ENCODE results near the gene PRKG1.

GRCh38 chr10:51488766-51489408 lies 414.6 kb downstream of the PRKG1 start:
- TF ChIP-seq CTCF (conservative IDR thresholded peaks at IDR 0.05; ENCODE audit: low read depth in 2 of 2) (no peak), EZH2 (IDR thresholded peaks at IDR 0.05; ENCODE audit: low read depth, unreplicated experiment) (no peak), JUNB (IDR thresholded peaks at IDR 0.05; ENCODE audit: unreplicated experiment) (no peak), POLR2AphosphoS5 (IDR thresholded peaks at IDR 0.05; ENCODE audit: low read depth) (no peak)
- TF ChIP-seq, protein P1, sequence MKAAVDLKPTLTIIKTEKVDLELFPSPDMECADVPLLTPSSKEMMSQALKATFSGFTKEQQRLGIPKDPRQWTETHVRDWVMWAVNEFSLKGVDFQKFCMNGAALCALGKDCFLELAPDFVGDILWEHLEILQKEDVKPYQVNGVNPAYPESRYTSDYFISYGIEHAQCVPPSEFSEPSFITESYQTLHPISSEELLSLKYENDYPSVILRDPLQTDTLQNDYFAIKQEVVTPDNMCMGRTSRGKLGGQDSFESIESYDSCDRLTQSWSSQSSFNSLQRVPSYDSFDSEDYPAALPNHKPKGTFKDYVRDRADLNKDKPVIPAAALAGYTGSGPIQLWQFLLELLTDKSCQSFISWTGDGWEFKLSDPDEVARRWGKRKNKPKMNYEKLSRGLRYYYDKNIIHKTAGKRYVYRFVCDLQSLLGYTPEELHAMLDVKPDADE (IDR thresholded peaks at IDR 0.05): no peak

Measured in GM23338 (cell line).